Measurements from ENCODE around the gene IRX3.
"Not testable (repeated sequence)": the region's sequence is repeated elsewhere in the genome, so short reads cannot be mapped to it uniquely, and the experiment has no call there.

IRX3 gene

GRCh38 chr16:54275956-54276355, 10.6 kb downstream of the IRX3 start:
- no peak for DNase-seq (ENCODE audit: low read depth)

GRCh38 chr16:54273566-54273965, 13.0 kb downstream of the IRX3 start:
- no peak for DNase-seq (ENCODE audit: low read depth)

GRCh38 chr16:54270711-54271110, 15.9 kb downstream of the IRX3 start:
- DNase-seq (ENCODE audit: low read depth): no peak

- no peak for DNase-seq (ENCODE audit: low read depth)
Observed at GRCh38 chr16:54269461-54269860, 17.1 kb downstream of the IRX3 start.

GRCh38 chr16:54268766-54269165, 17.8 kb downstream of the IRX3 start:
- no peak for DNase-seq (ENCODE audit: low read depth)

DNA sequence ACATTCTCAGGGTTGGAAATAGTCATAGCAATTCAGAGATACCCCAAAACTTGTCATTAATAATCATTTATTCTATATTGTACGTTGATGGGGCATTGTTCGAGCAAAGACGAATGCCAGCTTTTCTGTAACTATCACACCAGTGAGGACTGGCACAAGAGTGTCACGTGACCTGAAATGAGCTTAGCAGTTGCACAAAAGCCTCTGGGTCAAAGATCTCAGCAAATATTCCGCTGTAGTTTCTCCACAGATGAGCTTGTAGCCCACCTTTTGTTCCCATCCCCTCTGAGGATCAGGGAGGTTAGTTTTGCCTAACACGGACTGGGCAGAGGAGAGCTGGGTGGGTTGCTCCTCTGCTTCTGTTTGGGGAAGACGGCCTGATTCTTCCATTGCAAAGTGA, 18.2 kb downstream of the IRX3 start:
- DNase-seq (ENCODE audit: low read depth): no peak

DNA sequence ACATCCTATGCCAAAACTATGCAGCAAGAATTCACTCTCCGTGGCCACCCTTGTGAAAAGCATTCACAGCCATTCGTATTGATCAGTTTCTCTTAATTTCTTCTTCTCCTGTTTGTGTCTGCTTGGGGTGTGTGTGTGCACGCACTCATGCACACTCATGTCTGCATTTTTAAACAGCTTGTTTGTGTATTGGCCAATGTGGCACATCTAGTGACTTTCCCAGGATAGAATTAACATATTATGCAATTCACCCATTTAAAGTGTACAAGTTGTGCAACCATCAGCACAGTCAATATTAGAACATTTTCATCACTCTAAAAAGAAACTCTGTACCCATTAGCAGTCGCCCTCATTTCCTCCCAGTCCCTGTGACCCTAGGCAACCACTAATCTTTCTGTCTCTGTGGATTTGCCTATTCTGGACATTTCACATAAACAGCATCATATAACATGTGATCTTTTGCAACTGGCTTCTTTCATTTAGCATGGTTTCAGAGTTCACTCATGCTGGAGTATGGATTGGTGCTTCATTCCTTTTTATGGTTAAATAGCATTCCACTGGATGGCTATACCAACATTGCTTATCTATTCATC, 20.1 kb downstream of the IRX3 start:
- DNase-seq (ENCODE audit: low read depth): no peak

DNA sequence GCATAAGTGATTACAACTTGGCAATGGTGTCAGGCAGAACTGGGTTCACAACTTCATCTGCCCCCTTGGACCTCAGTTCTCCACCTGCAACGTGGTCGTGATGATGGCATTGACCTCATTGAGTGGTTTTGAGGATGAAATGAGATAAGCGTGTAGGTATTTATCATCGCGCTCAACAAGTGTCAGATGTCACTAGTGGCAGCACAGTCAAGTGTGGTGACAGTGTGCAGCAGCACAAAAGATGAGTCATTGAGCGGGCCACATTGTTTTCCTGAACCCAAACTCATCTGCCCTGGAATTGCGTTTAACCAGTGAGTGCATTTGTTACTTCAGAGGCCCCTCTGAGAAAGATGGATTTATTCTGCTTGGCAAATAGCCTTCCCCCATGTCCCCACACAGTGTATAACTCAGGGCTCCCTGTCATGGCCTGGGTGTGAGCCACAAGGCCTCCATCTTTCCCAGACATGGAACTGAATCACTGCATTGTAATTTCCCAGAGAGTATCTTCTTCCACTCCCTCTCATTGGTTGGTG, 20.9 kb downstream of the IRX3 start:
- no peak for DNase-seq (ENCODE audit: low read depth)

- DNase-seq (ENCODE audit: low read depth): no peak
Observed at GRCh38 chr16:54253118-54253517, 33.5 kb downstream of the IRX3 start.

DNA sequence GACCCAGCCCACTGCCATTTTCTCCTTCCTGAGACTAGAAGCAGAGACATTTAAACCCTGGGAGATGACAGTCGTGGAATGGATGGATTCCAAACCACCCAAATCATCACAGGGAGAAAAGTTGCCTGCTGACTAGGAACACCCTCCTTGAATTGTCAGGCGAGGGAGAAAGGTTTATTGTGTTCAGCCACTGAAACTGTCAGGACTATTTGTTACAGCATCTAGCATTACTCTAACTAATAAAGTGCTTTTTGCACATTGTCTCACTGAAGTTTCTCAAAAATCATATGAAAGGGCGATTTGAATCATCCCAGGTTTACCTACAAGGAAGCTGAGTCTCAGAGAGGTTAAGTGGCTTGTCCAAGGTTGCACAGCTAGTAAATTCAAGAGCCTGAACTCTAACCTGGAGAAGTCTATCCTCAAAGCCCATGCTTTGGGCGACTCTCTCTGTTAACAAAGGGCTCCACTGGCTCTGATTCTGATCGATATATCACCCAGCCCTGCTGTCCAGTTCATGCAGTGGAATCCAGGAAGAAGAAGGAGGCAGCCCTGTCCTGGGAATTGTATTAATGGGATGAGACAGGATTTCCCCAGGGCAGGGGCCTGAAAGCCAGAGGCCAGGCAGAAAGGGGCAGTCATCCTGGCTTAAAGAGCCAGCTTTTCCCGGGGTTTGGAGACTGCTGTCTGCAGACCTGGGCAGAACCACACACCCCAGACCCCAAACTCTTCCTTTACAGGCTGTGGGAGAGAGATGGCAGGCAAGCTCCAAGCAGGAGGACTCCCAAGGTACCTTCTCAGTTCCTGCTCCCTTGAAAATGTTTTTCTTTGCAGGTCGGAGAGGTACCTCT, 37.5 kb downstream of the IRX3 start:
- DNase-seq (ENCODE audit: low read depth): no peak

DNA sequence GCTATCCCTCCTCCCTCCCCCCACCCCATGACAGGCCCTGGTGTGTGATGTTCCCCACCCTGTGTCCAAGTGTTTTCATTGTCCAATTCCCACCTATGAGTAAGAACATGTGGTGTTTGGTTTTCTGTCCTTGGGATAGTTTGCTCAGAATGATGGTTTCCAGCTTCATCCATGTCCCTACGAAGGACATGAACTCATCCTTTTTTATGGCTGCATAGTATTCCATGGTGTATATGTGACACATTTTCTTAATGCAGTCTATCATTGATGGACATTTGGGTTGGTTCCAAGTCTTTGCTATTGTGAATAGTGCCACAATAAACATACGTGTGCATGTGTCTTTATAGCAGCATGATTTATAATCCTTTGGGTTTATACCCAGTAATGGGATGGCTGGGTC, 38.9 kb downstream of the IRX3 start:
- DNase-seq (ENCODE audit: low read depth): not testable (repeated sequence)

DNA sequence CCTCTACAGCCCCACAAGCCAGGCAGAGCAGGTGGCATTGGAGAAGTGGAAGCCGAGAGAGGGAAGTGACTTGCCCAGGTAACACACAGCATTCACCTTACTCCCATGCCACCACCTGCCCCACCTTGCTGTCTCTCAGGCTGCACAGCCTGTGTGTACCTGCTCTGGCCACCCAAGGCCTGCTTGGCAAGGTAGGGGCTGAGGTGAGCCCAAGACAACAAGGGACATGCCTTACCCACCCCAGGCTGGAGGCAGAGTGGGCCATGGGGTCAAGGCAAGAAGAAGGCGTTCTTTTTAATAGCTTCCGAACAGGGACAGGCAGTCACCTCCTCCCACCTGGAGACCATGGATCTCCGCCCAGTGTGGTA, 40.1 kb downstream of the IRX3 start:
- DNase-seq (ENCODE audit: low read depth): no peak

DNA sequence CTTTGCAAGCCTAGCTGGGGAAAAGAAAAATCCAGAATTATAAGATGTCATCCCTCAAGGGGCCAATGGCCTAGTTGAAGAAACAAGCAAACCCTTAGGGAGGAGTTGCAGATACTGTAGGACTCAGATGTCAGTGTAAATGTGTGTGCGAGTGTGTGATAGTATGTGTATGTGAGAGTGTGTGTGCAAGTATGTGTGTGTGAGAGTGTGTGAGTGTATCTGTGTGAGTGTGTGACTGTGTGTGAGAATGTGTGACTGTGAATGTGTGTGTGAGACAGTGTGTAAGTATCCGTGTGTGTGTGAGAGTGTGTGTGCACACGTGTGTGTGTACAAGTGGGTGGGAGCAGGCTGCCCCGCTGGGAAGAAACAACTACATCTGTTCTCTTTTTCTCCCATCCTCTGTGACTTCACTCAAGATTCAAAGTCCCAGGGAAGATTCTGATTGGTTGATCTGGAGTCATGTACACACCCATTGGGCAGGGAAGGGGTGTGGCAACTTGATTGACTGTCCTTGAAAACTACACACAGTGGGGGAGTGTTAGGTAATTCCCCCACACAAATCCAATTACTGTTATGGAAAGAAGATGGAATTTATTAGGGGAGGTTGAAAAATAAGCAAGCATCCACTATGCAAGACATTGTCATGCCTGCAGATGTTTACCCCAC, 40.7 kb downstream of the IRX3 start:
- DNase-seq (ENCODE audit: low read depth): no peak

GRCh38 chr16:54244061-54244886, 42.3 kb downstream of the IRX3 start:
- DNase-seq (ENCODE audit: low read depth): no peak

- no peak for DNase-seq (ENCODE audit: low read depth)
Observed at GRCh38 chr16:54243202-54243601, 43.4 kb downstream of the IRX3 start.

- DNase-seq (ENCODE audit: low read depth): no peak
Observed at GRCh38 chr16:54242199-54242598, 44.4 kb downstream of the IRX3 start.

DNA sequence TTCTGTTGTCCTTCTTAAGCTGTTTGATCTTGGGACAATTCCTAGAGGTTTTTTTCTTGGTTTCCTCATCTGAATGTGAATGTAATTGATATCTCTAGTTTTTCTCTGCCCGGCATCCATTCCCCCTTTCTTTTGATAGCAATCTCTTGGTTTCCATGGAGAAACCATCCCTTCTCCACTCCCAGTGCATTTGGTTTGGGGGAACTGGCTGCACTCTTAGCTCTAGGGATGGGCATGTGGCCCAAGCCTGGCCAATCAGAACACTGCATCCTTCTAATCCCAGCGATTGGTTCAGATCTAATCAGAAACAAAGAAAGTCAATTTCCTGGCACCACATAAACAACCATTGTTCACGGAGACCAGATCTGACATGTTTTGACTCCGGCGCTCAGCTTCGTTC, 45.1 kb downstream of the IRX3 start:
- DNase-seq (ENCODE audit: low read depth): no peak

DNA sequence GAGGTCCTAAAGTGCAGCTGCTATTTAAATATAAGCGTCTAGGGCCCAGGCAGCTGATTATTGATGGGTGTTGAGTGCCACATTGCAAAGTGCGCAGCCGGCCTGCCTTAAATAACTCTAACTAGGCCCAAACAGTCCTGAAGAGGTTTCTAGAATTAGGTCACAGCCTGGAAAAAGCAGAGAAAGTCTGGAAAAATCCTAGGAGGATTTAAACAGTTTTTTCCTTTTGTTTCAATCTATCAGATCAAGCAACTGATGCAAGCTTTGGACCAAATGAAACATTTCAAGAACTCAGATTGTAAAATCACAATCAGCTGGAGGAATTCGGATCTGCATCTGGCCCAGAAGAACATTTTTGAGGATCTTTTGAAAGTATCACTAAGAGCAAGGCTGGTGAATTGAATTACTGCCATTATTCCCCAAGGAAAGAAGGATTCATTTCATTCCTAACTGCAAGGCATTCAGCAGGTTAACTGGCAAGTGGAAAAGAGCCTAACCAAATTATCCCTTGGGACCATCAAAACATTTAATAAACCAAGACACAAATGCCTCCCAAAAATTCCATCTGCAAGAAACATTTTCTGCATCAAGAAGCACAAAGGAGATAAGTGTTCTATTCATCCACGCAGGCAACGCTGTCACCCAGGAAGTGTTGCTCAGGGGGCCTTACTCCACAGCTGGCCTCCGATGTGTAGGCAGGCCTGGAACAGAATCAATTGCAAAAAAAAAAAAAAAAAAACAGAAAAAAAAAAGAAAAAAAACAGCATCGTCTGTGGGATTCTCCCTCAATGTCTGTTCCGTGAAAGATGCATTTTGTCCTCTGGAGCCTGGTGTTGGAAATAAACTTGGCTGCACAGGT, 46.1 kb downstream of the IRX3 start:
- no peak for DNase-seq (ENCODE audit: low read depth)

- DNase-seq (ENCODE audit: low read depth): no peak
Observed at GRCh38 chr16:54239456-54239855, 47.1 kb downstream of the IRX3 start.

GRCh38 chr16:54236773-54237172, 49.8 kb downstream of the IRX3 start:
- DNase-seq (ENCODE audit: low read depth): peak; percentile 55

DNA sequence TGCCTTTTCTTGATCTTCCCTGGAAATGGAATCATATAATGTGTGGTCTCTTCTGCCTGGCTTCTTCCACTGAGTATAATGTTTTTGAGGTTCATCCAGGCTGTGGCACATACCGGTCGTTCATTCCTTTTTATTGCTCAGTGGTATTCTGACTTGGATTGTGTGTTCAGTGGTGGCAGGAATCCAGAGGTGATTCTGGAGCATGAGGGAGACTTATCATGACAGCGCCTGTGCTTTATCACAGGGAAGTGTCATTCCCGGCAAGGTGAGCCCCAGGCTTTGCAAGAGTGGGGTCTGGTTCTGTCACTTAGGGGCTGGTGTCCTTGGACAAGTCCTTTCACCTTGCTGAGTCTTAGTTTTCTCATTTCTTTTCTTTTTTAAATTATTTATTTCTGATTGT, 53.0 kb downstream of the IRX3 start:
- no peak for DNase-seq (ENCODE audit: low read depth)

Measured in non-pigmented ciliary epithelial cell (primary cell).